ENCODE results near the gene NEDD9.

GRCh38 chr6:11224252-11224965, 8.1 kb downstream of the NEDD9 start:
- TF ChIP-seq CTCF (IDR thresholded peaks at IDR 0.05), result no peak
- TF ChIP-seq POLR2A (IDR thresholded peaks at IDR 0.05), result no peak

All from uterus (tissue), 2 donors.